ENCODE data around the gene DENND2A.
"Not testable (repeated sequence)": the region's sequence is repeated elsewhere in the genome, so short reads cannot be mapped to it uniquely, and the experiment has no call there.

Gene DENND2A

DNA sequence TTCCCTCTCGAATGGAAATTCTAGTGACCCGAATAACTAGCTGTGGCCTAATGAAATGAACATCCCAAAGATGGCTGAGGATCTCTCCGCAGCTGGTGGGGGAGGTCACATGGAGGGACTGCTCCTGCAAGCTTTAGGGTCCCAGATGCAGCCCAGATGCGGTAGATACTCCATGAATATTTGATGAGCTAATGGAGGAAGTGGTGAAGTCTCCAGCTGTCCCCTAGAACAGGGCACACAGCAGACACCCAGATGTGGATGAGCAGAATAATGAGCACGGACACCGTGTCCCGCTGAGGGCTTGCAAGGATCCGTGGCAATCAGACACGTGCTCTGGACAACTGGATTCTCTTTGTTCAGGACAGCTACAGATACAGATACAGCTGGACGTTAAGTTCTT lies 59.2 kb downstream of the DENND2A start:
- DNase-seq, result no peak

DNA sequence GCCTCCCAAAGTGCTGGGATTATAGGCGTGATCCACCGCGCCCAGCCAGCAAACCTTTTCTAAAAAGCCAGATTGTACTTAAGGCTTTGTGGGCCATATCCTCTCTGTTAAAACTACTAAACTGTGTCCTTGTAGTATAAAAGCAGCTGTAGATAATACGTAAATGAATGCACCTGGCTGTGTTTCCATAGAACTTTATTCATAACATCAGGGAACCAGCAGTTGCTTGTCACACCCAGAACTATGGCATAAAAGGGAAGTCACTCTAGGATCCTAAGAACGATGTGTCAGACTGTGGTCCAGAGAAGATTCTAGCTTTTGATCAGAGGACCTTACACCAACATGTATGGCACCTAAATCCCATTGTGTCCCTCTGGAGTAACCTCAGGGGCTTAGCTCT lies 63.0 kb downstream of the DENND2A start:
- DNase-seq, result no peak

DNA sequence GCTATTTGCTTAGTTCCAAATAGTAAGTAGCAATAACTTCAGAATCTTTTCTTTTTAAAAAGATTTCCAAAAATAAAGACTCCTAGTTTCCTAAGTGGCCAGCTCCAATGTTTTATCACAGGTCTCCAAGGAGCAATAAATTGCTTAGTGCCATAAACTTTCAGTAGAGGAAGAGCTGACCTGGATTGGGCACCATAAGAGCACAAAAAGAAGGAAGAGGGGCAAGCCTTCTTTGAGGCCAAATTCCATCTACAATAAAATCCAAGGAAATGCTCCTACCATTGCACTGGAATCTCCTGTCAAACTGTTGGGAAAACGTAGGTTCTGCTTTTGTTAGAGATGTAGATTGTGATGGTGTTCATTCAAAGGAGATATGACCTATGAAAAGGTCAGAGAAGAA lies 64.0 kb downstream of the DENND2A start:
- no peak for DNase-seq

DNA sequence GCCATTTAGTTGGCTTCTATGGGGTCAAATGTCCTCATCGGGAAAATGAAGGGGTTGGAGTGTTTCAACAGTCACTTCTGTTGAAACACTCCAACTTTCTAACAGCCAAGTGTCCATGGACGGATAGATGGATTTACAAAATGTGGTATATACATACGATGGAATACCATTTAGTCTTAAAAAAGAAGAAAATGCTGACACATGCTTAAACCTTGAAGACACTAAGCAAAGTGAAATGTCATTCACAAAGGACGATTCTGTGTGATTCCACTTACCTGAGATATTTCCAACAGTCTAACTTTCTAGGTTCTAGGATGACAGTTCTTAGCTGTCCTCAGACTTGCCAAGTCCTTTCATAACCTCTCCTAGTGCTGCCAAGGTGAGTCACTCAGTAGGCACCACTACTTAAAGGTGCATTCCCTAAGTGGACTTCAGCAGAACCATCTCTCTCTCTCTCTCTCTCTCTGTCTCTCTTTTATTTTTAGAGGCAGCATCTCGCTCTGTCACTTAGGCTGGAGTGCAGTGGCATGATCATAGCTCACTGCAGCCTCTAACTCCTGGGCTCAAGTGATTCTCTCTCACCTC lies 69.0 kb downstream of the DENND2A start:
- no peak for DNase-seq

DNA sequence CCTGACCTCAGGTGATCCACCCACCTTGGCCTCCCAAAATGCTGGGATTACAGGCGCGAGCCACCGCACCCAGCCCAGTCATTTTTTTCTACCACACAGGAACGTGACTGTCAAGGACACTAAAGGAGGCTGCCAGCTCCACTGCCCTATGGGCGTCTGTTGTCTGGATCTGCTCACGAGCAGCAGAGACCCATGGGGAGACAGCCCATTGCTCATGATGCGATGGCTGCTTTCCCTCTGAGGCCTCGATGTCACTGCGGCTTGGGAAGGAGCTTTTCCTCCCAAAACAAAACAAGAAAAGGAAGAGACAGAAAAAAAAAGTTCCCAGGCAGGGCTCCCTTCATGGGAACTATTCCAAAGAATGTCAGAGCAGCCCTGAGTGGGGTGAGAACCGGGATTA lies 70.5 kb downstream of the DENND2A start:
- no peak for DNase-seq

DNA sequence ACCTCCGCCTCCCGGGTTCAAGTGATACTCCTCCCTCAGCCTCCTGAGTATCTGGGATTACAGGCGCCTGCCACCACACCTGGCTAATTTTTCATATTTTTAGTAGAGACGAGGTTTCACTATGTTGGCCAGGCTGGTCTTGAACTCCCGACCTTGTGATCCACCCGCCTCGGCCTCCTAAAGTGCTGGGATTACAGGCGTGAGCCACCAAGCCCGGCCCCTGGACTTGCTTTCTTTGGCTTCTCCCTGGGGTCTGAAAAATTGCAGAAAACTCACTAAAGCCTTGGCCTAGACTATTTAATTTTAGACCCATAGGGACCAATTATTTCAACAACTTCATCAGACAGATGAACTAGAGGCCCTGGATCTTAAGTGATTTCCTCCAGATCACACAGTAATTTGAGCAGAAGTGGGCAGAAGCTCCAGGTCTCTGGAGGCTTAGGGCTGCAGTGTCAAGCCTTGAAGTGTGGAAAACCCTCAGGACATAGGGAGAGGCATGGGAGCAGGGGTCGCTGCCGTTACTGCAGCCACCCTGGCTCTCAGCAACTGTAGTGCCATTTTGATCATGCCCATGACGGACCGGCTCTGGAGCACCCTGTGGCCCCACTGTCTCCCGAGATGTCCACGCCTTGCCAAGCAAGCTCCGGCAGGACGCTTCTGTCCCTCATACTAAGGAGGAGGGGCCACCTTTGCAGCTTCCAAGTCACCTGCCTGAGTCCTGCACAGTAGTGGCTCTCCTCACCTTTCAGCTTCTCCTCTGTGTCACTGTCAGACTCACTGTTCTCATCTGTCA lies 72.4 kb downstream of the DENND2A start:
- no peak for DNase-seq

DNA sequence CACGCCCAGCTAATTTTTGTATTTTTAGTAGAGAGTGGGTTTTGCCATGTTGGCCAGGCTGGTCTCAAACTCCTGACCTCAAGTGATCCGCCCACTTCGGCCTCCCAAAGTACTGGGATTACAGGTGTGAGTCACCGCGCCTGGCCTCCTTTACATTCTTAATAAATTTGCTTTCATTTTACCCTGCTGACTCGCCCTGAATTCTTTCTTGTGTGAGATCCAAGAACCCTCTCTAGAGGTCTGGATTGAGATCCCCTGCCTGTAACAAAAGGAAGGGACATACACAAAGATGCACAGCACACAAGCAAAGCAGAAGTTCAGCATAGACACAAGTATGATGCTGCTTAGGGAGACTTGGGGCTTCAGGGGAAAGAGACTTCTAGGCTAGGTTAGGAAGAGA lies 74.4 kb downstream of the DENND2A start:
- peak; percentile 28 for DNase-seq

DNA sequence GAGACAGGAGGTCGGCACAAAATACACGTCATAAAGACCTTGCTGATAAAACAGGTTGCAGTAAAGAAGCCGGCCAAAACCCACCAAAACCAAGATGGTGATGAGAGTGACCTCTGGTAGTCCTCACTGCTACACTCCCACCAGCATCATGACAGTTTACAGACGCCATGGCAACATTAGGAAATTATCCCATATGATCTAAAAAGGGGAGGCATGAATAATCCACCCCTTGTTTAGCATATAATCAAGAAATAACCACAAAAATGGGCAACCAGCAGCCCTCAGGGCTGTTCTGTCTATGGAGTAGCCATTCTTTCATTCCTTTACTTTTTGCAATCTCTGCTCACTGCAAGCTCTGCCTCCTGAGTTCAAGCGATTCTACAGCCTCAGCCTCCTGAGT lies 74.9 kb downstream of the DENND2A start:
- not testable (repeated sequence) for DNase-seq

DNA sequence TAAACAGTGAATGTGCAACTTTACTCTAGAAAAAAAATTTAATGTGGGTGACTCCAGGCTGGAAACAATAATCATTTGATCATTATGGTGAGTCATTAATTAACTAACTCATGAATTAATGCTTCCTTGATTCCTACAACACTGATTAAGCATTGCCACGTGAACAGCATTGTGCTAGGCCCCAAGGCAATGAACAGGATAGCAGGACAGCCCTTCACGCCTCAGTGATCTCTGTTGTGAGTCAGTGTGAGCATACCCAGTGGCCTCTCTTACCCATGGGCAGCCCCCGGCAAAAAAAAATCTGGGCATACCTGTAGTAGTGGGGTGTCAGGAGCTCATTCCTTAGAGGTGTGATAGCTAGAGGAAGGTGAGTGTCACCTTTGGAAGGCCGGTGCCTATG lies 76.0 kb downstream of the DENND2A start:
- DNase-seq, result no peak

DNA sequence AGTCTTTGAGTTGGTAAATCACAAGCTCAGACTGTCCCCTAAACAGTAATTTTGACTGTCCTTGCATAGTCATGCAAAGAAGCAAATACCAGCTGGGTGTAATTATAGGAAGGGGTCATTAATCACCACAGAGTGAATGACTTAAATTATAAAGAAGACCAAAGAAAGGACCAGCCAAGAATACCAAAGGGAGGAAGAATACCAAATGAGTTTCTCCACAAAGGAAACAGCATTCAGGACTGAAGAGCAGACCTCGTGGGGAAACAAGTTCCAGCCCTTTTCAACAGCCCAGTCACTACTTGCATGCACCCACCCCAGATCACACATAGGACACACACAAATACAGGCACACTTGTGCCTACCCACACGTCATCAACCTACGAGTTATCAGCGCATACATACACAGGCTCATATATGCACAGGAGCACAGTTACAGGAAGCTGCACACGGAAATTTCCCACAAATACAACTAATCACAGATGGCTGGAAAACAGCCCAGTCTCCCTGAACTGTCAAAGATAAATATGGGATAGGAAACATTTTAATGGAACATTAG lies 77.6 kb downstream of the DENND2A start:
- DNase-seq, result no peak

DNA sequence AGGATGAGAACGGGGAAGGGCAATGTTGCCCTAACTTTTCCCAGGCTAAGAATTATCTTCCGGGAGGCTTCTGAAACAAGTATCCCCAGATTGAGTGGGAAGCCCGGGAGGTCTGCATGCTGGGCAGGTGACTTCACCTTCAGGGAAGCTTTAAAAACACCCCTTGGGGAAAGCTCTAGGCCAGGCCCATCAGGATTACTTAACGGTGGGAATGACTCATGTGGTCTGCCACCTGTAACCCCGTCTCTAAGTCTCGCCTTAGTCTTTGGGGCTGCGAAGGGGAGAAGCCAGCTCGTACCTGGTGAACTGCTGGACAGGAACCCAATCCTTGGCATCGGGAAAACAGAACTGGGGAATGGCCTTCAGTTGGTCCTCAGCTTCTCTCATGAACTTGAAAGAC lies 81.2 kb downstream of the DENND2A start:
- DNase-seq, result no peak

DNA sequence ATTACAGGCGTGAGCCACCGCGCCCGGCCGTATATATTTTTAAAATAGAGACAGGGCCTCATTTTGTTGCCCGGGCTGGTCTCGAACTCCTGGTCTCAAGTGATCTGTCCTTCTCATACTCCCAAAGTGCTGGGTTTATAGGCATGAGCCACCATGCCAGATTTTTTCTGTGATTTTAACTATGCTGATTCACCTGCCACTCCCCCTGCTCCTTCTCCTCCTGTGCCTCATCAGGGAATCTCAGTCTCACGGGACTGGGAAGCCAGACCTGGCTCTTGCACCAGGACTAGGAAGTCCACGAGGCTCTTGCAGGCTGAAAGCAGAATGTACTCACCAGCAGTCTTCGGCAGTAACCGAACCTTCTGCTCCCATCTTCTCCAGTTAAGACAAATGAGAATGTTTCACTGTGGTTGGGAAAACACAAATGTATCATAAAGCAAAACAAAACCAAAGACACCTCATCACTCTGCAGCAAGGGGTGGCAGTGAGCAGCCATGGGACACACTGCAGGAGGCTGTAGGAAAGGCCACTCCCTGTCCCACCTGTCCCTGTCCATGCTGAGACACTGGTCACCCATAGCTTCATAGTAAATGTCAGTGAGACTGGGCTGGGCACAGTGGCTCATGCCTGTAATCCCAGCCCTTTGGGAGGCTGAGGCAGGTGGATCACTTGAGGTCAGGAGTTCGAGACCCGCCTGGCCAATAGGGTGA lies 82.6 kb downstream of the DENND2A start:
- DNase-seq, result no peak

DNA sequence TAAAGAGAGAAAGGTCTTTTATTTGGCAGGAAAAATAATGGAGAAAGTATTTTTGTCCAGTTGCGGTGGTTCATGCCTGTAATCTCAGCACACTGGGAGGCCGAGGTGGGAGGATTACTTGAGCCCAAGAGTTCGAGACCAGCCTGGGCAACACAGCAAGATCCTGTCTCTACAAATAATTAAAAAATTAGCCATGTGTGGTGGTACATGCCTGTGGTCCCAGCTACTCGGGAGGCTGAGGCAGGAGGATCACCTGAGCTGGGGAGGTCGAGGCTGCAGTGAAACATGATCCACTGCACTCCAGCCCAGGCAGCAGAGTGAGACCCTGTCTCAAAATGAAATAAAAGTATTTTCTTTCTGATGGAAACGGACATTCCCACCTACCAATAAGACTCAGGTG lies 83.5 kb downstream of the DENND2A start:
- no peak for DNase-seq

DNA sequence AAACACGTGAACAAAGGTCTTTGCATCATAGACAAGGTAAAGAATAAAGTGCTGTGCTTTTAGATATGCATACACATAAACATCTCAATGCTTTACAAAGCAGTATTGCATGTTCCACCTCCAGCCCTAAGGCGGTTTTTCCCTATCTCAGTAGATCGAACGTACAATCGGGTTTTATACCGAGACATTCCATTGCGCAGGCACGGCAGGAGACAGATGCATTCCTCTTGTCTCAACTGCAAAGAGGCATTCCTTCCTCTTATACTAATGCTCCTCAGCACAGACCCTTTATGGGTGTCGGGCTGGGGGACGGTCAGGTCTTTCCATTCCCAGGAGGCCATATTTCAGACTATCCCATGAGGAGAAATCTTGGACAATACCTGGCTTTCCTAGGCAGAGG lies 87.4 kb downstream of the DENND2A start:
- DNase-seq, result not testable (repeated sequence)

DNA sequence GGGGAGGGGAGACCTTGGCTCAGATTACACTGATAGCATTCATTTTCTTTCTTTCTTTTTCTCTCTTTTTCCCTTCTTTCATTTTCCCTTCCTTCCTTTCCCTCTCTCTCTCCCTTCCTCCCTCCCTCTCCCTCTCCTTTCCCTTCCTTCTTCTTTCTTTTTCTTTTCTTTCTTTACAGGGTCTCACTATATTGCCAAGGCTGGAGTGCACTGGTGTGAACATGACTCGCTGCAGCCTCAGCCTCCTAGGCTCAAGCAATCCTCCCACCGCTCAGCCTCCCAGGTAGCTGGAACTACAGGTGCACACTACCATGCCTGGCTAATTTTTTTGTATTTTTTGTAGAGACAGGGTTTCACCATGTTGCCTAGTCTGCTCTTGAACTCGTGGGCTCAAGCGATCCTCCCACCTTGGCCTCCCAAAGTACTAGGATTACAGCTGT lies 88.4 kb downstream of the DENND2A start:
- no peak for DNase-seq

DNA sequence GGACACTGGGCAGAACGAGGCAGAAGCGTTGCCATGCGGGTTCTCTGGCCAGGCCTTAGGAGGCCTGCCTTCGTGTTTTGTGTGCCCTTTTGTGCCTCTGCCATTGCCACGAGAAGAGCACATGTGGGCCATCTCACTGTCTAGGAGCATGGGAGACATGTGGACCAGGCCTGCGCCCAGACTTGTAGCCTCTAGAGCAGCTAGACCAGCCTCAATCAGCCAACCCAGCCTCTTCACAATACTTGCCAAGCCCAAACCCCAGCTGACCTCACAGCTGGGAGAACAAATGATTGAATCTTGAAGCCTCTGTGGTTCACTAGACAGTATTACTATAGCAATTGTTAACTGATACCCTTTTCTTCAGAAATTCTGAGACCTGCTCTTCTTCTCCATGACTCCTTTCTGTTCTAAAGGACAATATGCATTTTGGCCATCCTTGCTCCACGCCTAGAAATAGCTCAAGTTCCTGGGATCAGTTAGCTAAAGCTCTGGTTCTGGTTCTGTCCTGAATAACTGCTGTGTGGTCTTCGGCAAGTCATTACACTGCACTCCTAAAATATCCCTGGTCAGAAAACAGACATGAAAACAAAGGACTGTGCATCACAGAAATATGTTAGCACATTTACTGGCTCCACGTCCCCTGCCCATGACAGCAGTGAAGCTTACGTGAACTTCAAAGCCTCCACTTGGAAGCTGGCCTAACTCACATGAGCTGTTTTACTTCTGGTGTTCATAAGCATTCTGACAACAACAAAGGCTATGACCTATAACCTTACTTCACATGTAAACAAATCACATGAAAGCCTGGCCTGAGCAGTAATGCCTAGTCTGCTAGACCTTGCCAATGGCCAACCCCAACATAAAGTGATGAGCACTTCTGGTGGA lies 89.0 kb downstream of the DENND2A start:
- no peak for DNase-seq

DNA sequence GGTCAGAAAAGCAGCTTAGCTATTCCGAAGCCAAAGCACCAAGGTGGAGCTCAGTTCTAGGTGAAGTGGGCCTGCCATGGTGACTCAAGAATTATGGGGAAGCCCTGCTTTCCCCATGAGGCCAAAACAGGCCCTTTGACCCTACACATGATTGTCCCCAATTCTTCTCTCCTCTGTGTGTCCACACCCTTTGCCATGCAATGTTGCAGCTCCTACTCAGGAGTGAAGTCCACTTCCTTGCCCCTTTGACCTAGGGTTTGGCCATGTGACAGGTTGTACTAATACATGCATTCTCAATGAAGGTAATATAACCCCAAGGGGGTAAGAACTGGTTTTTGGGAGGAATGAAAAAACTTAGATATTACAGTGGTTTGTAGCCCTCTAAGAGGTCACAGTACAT lies 93.7 kb downstream of the DENND2A start:
- DNase-seq, result no peak

DNA sequence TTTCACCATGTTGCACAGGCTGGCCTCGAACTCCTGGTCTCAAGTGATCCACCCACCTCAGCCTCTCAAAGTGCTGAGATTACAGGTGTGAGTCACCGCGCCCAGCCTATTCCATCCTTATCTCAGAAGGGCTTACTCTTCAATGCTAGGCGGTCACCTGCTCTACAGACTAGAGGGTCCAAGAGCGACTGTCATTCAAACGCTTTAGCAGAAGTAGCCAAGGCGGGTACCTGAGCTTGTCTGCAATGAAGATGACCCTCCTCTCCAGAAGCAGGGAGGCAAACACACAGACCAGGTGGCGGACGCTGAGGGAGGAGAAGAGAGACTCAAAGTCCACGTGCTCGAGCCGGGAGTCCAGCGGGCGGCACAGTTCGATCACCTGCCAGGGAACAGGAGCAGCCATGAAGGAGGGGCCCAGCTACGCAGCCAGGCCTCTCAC lies 96.2 kb downstream of the DENND2A start:
- DNase-seq, result no peak

DNA sequence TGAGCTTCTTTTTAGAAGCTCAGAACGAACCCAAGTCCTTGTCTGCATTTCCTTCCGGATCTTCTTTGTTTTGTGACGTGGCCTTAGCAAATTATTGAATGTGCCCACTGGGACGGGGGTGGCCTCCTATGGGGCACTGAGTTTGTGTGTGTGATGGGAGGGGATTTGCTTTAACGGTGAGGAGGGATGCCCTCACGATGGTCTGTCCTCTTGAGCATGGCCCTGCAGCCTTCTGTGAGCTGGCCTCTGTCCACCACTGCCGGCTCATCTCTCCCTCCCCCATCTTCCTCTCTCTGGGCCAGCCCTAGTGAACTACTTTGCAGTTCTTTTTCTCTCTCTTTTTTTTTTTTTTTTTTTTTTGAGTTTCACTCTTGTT lies 98.4 kb downstream of the DENND2A start:
- no peak for DNase-seq

DNA sequence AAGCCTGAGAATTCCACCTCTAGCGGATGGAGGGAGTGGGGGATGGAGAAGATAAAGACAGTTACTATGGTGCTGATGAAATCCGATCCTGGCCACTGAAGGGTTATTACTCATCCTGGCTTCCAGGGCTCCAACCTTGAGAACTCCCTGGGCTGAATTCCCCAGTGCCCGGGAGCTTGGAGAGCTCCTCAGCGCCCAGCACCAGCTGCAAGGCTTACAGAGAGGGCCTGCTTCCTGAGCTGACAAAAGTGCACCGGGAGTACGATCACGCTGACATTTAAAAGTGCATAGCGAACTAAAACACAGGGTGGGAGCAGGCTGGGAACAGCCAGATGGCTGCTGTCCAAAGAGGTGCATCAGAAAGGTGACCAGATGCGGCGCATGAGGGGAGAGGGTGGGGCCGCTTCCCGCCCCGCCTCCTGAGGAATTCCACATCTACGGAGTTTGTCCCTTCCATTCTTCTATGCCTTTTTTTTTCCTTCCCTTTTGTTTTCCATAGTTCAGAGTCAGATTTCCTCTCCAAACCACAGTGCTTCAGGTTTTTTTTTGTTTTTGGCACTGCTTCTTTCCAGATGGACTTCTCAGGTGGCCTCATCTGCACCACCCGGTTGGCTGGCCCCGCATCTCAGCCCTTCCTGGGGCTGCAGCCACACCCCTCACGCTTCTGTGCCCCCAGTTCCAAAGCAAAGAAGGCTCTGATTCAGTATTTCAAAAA lies 98.9 kb downstream of the DENND2A start:
- peak; percentile 79 for DNase-seq

DNA sequence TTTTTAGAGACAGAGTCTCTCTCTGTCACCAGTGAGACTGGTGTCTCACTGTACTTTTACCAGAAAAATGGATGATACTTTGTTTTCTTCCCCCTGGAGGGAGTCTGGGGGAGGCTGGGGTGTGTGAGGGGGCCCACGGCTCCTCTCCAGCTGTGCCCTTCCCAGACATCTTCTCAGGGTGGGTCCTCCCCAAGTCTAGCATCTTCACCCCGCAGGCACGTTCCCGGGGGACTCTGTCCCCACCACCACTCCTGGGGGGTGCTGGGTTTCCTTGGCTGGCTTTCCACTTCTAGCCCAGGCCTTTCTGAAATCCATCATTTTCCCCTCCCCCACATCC lies 99.5 kb downstream of the DENND2A start:
- DNase-seq, result no peak

DNA sequence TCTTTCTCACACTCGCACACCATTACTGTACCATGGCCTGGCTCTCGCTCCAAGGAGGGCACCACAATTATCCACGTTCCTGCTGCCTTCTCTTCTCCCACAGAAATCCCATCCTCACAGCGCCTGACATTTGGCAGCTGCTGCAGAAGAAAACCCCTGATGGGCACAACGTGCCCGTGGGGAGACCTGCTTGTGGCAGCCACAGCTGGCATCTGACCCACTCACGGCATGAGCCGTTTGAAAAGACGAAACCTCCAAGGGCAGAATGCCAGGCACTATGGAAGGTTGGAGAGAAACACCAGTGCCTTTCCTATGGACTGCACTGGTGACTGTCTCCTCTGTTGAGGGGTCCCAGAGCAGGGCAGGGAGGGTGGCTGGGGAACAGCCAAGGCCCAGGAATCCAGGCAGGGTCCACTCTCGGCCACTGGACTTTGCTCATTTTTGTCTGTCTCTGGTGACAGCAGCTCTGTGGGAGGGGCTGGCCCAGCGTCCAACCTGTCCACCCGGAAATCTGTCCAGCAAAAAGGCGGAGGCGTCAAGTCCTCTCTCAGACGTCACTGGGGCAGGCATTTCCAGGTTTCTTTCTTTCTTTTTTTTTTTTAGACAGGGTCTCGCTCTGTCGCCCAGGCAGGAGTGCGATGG lies 100.4 kb downstream of the DENND2A start:
- DNase-seq, result no peak

Measured in amniotic stem cell (primary cell).